Stimulated activated CD4-positive, alpha-beta T cell treated with anti-CD3 and anti-CD28 coated beads, TNF-alpha, amount 100 ng/mL, for 1 hour (primary cell): Measurements from ENCODE around the gene MAML2.

Source experiments
- DNase-seq, 3 donors: peaks; one replicate each; pipeline ENCODE4 v3.0.0-alpha.2; 2020; ENCODE audit warnings: low read depth in 3 of 3, low spot score in 1 of 3

The MAML2 gene

DNA sequence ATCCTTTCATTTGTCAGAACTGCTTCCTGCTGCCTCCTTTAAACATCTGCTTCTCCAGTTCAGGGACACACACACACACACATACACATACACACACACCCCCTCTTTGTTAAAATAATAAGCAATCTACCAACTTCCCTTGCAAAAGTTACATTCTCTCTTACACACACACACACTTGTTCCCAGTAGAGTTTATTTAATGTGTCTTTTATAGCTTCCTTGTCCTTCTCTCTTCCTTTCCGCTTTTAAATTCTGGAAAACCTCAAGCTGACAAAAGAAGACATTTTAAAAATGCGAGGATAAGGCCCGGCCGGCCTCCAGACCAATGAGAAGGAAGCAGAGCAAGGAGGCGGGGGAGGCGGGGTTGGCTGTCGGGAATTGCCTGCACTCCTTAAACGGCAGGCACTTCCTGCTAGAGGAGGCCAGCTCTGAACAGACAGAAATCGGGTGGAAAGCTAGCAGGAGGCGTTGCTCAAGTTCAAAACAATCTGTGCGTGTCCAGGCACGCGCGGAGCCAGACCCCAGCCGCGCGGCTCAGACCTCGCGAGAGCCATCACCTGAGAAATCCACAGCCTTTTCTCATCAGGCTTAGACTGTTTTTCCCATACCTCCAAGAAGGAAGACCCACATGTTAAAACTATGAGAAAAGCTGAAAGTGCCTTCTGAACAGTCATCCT, 99.9 kb downstream of the MAML2 start:
- peak; percentile 35 to 53 (median 42) for DNase-seq

GRCh38 chr11:96242191-96242847, 100.7 kb downstream of the MAML2 start:
- no peak for DNase-seq

GRCh38 chr11:96241331-96241841, 101.6 kb downstream of the MAML2 start:
- no peak for DNase-seq

- DNase-seq, result no peak
Observed at GRCh38 chr11:96238563-96239135, 104.3 kb downstream of the MAML2 start.

GRCh38 chr11:96237766-96238266, 105.2 kb downstream of the MAML2 start:
- DNase-seq, result no peak

- DNase-seq, result no peak
Observed at GRCh38 chr11:96235751-96236150, 107.2 kb downstream of the MAML2 start.

GRCh38 chr11:96234866-96235441, 108.0 kb downstream of the MAML2 start:
- DNase-seq, result no peak

GRCh38 chr11:96232132-96232531, 110.9 kb downstream of the MAML2 start:
- DNase-seq, result no peak

DNA sequence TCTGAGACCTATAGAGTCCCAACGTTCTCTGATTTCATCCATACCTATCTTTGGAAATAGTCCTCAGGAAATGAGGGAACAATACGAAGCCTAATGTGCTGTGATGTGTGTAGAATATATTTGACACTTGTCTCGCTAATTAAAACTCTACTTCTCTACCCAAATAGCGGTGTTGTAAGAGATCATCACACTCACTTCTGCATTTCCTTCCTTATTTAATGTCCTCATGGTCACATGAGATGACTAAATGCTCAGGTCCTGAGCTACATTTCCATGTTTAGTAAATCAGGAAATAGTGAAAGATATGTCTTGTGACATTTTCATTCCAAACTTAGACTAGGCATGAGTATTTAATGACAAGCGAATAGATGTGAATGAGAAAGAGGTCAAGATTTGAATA, 112.3 kb downstream of the MAML2 start:
- no peak for DNase-seq

DNA sequence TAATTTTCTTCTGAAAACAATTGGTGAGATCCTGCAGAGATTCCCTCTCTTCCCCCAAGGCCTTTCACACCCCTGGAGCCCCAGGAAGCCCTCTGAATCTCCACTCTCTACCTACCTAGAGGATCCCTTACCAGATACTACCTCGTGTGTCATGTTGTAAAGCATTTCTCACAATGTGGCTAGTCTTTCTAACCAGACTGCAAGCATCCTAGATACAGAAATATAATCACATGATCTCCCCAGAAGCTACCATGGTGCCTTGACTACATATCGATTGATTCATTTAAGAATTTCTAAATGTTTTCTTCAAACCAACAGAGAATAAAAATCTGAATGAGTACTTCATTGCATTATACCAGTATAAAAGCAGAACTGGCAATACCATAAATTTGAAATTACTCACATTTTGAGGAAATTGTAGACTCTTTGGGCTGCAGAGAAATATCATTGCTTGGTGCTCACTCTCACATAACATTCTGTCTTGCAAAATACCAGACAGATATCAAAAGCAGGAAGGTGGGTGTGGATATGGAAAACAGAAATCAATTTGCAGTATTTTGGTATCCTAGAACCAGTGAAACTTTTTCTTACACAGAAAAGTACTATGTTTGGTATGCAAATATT, 113.5 kb downstream of the MAML2 start:
- no peak for DNase-seq

DNA sequence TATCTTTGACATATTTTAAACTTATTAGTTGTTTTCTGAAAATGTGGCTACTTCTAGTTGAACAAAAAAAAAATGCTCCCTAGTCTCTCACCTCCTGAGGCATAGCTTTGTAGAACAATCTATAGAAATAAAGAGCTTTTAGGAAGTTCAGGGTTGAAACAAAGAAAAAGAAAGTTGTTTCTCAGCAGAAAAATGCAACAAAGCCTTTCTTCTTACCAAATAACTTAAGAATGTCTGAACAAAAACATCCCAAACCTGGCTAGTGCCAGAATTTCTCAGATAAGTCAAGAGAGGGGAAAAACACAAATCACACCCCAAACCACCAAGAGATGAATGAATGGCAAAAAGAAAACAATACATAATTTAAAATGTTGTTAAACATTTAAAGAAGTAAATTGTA, 114.1 kb downstream of the MAML2 start:
- no peak for DNase-seq

- no peak for DNase-seq
Observed at GRCh38 chr11:96228473-96228891, 114.5 kb downstream of the MAML2 start.

DNA sequence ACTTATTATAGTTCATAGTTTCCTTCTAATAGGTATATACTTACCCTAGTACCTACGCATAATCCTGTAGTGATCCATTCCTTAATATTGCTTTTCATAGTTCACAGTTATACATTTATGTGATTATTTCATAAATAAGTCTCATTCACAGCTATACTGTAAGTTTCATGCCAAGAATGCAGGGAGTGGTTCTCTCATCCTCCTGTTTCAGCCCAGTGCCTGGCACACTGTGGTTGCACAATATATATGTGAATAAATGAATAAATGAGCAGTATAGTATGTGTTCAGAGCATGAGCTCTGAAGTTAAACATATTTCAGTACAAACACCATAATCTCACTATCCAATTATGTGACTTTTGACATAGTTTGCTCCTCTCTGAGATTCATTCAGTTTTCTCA, 115.8 kb downstream of the MAML2 start:
- no peak for DNase-seq

DNA sequence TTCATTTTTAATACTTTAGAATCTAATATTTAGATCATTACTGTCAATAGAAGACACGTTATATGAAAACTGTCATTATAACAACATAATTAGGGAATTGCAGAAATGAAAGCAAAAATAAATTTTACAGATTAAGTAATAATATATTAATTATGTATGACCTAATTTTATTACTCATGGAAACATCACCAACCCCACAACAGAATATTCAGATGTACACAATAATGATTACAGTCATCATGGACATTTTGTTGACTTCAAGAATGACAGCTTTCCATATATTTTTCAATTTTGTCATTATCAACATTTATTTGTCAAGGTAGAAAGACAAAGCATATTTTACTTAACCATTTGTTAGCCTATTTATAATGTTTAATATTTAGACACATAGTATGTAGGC, 119.9 kb downstream of the MAML2 start:
- DNase-seq, result no peak

- no peak for DNase-seq
Observed at GRCh38 chr11:96222102-96222501, 120.9 kb downstream of the MAML2 start.

DNA sequence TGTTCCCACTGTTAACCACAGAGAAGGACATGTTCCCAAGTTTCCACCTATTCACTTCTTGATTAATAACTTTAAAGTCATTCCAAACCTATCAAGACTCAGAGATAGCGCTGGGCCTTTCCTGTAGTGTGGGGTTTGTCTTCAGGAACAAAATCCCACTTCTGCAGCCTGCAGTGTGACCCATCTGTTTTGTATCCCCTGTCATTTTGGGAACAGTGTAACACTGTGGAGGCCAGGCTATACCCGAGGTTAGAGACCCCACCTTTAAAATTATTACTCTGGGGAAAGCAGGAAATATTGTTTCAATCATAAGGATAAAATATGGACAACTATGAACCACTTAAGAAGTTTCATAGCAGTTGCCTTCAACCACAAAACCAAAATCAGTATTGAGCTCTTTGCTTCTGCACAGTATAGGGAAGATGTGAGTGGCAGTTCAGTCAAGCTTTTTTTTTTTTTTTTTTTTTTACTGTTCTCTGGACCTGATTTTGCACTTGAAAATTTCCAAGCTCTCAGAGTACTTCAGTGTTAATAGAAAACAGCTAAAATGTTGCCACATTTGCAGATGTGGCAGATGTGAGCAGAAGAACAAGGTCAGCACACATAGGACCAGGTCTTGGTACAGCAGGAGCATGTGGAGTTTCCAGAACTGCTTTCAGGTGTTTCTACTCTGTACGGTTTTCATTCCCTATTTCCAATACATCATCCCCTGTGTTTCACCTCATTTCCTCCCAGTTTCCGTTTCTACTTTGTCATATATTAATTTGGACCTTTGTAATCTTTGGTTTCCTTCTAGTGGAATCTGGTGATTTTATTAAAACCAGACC, 121.5 kb downstream of the MAML2 start:
- DNase-seq, result no peak

DNA sequence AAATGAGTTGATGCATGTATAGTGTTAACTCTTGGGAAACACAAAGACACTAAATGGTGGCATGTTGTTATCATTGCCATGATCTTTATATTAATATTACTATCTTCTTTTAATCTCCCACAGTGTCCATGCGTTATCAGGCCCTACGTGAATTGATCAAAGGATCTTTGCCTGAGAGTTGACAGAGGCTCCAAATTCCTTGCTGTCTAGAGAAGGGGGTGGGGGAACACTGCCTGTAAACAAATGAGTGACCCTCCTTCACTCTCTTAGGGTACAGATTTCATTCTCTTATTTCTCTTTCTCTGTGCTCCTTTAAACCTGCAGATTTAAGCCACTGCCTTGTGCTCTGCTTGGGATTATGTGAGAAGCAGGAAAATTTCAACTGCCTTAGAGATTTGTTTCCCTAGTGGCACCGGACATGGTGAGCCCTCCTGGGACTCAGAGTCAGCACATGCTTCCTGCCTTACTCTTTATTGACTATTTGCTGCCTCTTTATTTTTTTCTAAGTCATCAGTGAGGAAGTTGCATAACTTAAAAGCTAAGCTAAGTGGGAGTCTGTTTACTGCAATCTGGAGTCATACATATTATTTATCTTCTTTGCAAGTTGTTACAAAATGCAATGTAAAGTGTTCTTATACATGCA, 122.9 kb downstream of the MAML2 start:
- no peak for DNase-seq

DNA sequence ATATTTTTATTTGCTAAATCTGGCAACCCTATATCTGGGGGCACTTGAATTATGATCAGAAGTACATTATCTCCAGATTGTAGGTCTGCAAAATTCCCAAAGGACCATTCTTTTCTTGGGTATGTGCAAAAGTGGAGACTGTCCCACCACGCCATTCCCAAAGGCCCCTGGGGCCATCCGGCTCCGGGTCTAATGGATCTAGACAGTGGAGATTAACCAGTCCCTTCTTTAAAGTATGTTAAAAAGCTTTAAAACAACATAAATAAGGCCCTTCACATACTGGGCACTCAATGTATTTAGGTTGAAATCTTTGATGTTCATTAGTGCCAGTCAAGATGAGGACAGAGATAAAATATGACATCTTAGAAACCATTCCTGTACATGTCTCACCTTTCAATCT, 124.1 kb downstream of the MAML2 start:
- no peak for DNase-seq

DNA sequence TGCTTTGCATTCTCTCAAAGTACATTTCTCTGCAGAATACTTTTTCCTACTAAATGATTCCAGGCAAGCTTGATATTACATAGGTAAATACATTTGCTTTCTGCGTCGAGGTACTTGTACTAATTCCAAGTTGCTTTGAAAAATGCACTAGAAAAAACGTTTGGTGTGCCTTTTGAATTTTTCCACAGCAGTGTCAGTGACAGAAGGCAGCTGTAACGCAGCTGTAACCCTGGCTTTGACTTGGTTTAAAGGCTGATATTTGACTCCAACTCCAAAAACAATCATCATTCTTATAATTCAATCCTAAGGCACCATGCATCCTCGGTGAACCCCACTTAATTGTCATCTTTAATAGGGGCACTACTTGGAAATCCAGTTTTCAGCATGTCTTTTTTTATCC, 125.0 kb downstream of the MAML2 start:
- no peak for DNase-seq

DNA sequence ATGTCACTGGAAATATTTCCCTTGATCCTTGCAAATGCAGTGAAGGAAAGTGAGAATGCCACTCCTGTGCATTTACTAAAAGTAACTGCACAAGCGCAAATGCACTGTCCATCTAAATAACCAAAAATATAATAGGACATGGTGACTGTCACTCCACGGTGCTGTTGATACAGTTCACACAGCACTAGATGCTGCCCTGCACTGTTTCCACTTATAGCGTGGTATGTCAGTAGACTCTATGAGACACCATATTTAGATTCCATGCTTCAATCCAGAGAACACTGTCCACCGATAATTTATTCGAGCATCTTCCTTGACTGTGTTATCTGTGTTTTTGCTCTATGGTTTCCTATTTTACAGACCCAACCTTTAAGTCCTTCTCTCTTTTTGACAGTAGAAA, 125.8 kb downstream of the MAML2 start:
- no peak for DNase-seq
